Sigmoid colon (tissue), 7 donors: ENCODE measurements around the gene CLEC4G. TPM values are rescaled to one million over a fixed set of nuclear protein-coding genes. Genes with fewer than 3 reads are reported as not detected.
A peak's percentile ranks its signal among the peaks of the same experiment; 100 is the strongest.

Experiments used
- DNase-seq: peaks from one replicate; pipeline ENCODE4 v3.0.0-alpha.2; 2019
- H3K27ac ChIP-seq, 4 donors: fragments of 200-600 bp; sonication (generic); one replicate each; pipeline ENCODE4 v1.5.1; 2016 to 2019; ENCODE audit warnings: mild to moderate bottlenecking in 1 of 4
- H3K27me3 ChIP-seq, 3 donors: fragments of 200-600 bp; sonication (generic); one replicate each; pipeline ENCODE4 v1.5.1; 2019; ENCODE audit warnings: mild to moderate bottlenecking in 1 of 3
- H3K36me3 ChIP-seq, 4 donors: fragments of 200-600 bp; sonication (generic); one replicate each; pipeline ENCODE4 v1.5.1; 2016 to 2019
- H3K4me1 ChIP-seq, 4 donors: fragments of 200-600 bp; sonication (generic); one replicate each; pipeline ENCODE4 v1.5.1; 2017 to 2019
- H3K4me3 ChIP-seq, 4 donors: fragments of 200-600 bp; sonication (generic); one replicate each; pipeline ENCODE4 v1.5.1; 2017 to 2019; ENCODE audit warnings: mild to moderate bottlenecking in 2 of 4, moderate library complexity in 1 of 4
- H3K9me3 ChIP-seq, 4 donors: fragments of 200-600 bp in 3 of 4; sonication (generic) in 3 of 4; one replicate each; pipeline versions ENCODE4 v1.5.1 to v1.6.1; 2013 to 2019
- CTCF ChIP-seq, 4 experiments: fragments of 450-650 bp in 3 of 4; fragments of 200-600 bp in 1 of 4; IDR thresholded peaks; one replicate each; pipeline ENCODE4 v1.5.1; 2016 to 2019; ENCODE audit warnings: antibody characterized with exemption in 4 of 4, mild to moderate bottlenecking in 3 of 4, moderate library complexity in 2 of 4
- EP300 ChIP-seq, 4 donors: sonication (generic); formaldehyde crosslinking; IDR thresholded peaks; one replicate each; pipeline ENCODE4 v1.6.1; 2017; ENCODE audit warnings: antibody characterized with exemption in 4 of 4
- POLR2A ChIP-seq, 2 donors: fragments of 450-650 bp; IDR thresholded peaks; one replicate each; pipeline ENCODE4 v1.6.1; 2016; ENCODE audit warnings: antibody characterized with exemption in 2 of 2, mild to moderate bottlenecking in 2 of 2, moderate library complexity in 2 of 2
- POLR2AphosphoS5 ChIP-seq, 4 donors: sonication (generic); formaldehyde crosslinking; IDR thresholded peaks; one replicate each; pipeline ENCODE4 v1.6.1; 2017; ENCODE audit warnings: antibody characterized with exemption in 4 of 4
- WGBS, 2 donors: extraction: QIAGEN DNeasy Blood & Tissue Kit; methylation state at CpG; one replicate each; pipeline ENCODE4 v1.1.7; 2013; 5-methylcytosine and 5-hydroxymethylcytosine counted together
- intact Hi-C: fragments of 100-400 bp; cut with DNase I; formaldehyde crosslinking; loops from one replicate; pipeline ENCODE4 v1.15.1; 2023
- polyA plus RNA-seq, 3 donors: library from polyadenylated mRNA; stranded (reverse); fragments of 200-250 nt; gene quantifications; one replicate each; pipeline ENCODE4 v1.2.3, GENCODE V29; 2013
- total RNA-seq, 4 donors: library from RNA; depleted of rRNA; stranded (reverse); fragments of >200 nt; gene quantifications; one replicate each; pipeline ENCODE4 v1.1.0, GENCODE V29; 2016
- donor health status: healthy with polysubstance abuse.
- donor health status: Bipolar disorder and iron deficiency.
- donor health status: healthy.

CLEC4G gene
- total and polyA plus RNA-seq, 7 donors: 0.45 to 3.6 (median 2.2) TPM; not detected in 1

GRCh38 chr19:7687177-7687576, 44.7 kb downstream of the CLEC4G start:
- no peak for TF ChIP-seq CTCF (IDR thresholded peaks at IDR 0.05)
- no peak for TF ChIP-seq POLR2AphosphoS5 (IDR thresholded peaks at IDR 0.05)
- TF ChIP-seq POLR2A (IDR thresholded peaks at IDR 0.05): no peak
- TF ChIP-seq EP300 (IDR thresholded peaks at IDR 0.05): no peak
- intact Hi-C loops: no loop called here
- peaks cover 0 to 4% (median 4%) of the 10 kb centered on the region in 4 donors for H3K4me1 ChIP-seq
- H3K36me3 ChIP-seq: peaks cover 0 to 24% (median 19%) of the 10 kb centered on the region in 4 donors
- H3K27ac ChIP-seq: no peak overlapping the region
- H3K9me3 ChIP-seq: no peaks in the 10 kb centered on the region
- DNase-seq: no peak
- H3K27me3 ChIP-seq: peaks cover 0 to 25% (median 0%) of the 10 kb centered on the region in 3 donors
- no peak overlapping the region for H3K4me3 ChIP-seq
- 89 to 91% methylated on average over 12 of the region's 12 CpGs for WGBS, 2 donors

- Histone ChIP-seq H3K27ac (no peak overlapping the region), H3K4me3 (no peak overlapping the region), H3K27me3 (peaks cover 0 to 19% (median 0%) of the 10 kb centered on the region in 3 donors), H3K4me1 (peaks cover 0 to 17% (median 12%) of the 10 kb centered on the region in 4 donors), H3K36me3 (peaks cover 0 to 25% (median 19%) of the 10 kb centered on the region in 4 donors), H3K9me3 (no peaks in the 10 kb centered on the region)
- TF ChIP-seq EP300 (IDR thresholded peaks at IDR 0.05) (no peak), POLR2AphosphoS5 (IDR thresholded peaks at IDR 0.05) (no peak), POLR2A (IDR thresholded peaks at IDR 0.05) (no peak), CTCF (IDR thresholded peaks at IDR 0.05) (no peak)
- intact Hi-C loops: no loop called here
- no peak for DNase-seq
- 59 to 70% methylated on average over 19 of the region's 19 CpGs for WGBS, 2 donors
Measured at GRCh38 chr19:7685546-7686445, 46.1 kb downstream of the CLEC4G start.

- Histone ChIP-seq H3K4me3 (peak overlapping the region in 3 of 4 donors; percentile 94 to 98 (median 98)), H3K4me1 (peaks cover 0 to 22% (median 14%) of the 10 kb centered on the region in 4 donors), H3K9me3 (no peaks in the 10 kb centered on the region), H3K36me3 (peaks cover 0 to 25% (median 19%) of the 10 kb centered on the region in 4 donors), H3K27me3 (peaks cover 0 to 25% (median 12%) of the 10 kb centered on the region in 3 donors), H3K27ac (peak overlapping the region; percentile 15 to 90 (median 86))
- TF ChIP-seq POLR2A (IDR thresholded peaks at IDR 0.05) (no peak), CTCF (IDR thresholded peaks at IDR 0.05) (no peak), POLR2AphosphoS5 (IDR thresholded peaks at IDR 0.05) (no peak), EP300 (IDR thresholded peaks at IDR 0.05) (no peak)
- no peak for DNase-seq
- WGBS, 2 donors: 88 to 95% methylated on average over 74 of the region's 74 CpGs
- intact Hi-C loops: loop anchor here (5.0 kb wide), 2 partner anchors 115 to 120 kb away; no protein-coding TSS in a partner anchor
Measured at GRCh38 chr19:7682175-7682855, 49.6 kb downstream of the CLEC4G start.

- Histone ChIP-seq H3K27ac (peak overlapping the region; percentile 86 to 90 (median 86)), H3K4me3 (peak overlapping the region; percentile 94 to 98 (median 97)), H3K9me3 (no peaks in the 10 kb centered on the region), H3K27me3 (peaks cover 0 to 33% (median 12%) of the 10 kb centered on the region in 3 donors), H3K36me3 (peaks cover 0 to 25% (median 19%) of the 10 kb centered on the region in 4 donors), H3K4me1 (peaks cover 0 to 22% (median 14%) of the 10 kb centered on the region in 4 donors)
- intact Hi-C loops: loop anchor here (2.0 to 5.0 kb wide), 3 partner anchors 53 to 121 kb away; partner anchors contain the start of genes PET100 and XAB2
- peak in 1 of 4 donors; percentile 11 for TF ChIP-seq POLR2AphosphoS5 (IDR thresholded peaks at IDR 0.05)
- no peak for TF ChIP-seq POLR2A (IDR thresholded peaks at IDR 0.05)
- no peak for TF ChIP-seq EP300 (IDR thresholded peaks at IDR 0.05)
- TF ChIP-seq CTCF (IDR thresholded peaks at IDR 0.05): peak in 3 of 4 experiments; percentile 43 to 50 (median 44)
- peak; percentile 87 for DNase-seq
- 8 to 14% methylated on average over 43 of the region's 43 CpGs for WGBS, 2 donors
Measured at GRCh38 chr19:7681340-7682174, 50.4 kb downstream of the CLEC4G start.
